Measurements from ENCODE around the gene KDM5C.

GRCh38 chrX:53211391-53211978 is 13.5 kb downstream of the KDM5C start:
- TF ChIP-seq CTCF (IDR thresholded peaks at IDR 0.05; ENCODE audit: low read depth, low read length, poor library complexity, severe bottlenecking) = no peak
- no peak for TF ChIP-seq EZH2phosphoT487 (IDR thresholded peaks at IDR 0.05; ENCODE audit: borderline replicate concordance, low read length)

All from DOHH2 (cell line).